GM13976 (cell line): Measurements from ENCODE around the gene NUDCD2.
"Not testable (repeated sequence)": the region's sequence is repeated elsewhere in the genome, so short reads cannot be mapped to it uniquely, and the experiment has no call there.

ENCODE experiments used
- DNase-seq: peaks from one replicate; pipeline ENCODE4 v3.0.0; 2012; ENCODE audit warnings: low spot score
- in situ Hi-C: fragments of 300-500 bp; cut with MboI; formaldehyde crosslinking; loops from one replicate; pipeline ENCODE4 v1.12.0; 2022; ENCODE audit warnings: low sequenced_read_pairs, mixed read lengths, inconsistent platforms; ENCODE audit not compliant: unreplicated experiment
- TF ChIP-seq, protein P1 (sequence below): IDR thresholded peaks from 2 replicates; pipeline ENCODE4 v1.5.1; 2012; ENCODE audit warnings: borderline replicate concordance, mild to moderate bottlenecking; ENCODE audit not compliant: insufficient read depth; ENCODE audit errors: extremely low read depth, missing control alignments, control extremely low read depth

NUDCD2 gene

DNA sequence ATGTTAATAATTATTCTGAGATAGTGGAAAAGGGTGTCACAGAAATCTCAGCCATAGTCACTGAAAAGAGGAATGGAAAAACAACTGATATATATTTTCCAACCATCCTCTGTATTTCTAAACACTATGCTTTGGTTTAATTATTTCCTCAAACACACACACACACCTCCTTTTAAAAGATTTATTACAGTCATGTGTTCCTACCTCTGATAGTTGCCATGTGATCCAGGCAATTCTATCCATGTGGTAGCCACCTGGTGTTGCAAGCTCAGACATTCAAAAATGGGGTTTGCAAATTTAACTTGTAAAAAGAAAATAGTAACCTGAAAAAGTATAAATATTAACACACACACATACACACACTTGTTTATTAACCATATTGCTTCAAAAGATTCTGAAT is 62.5 kb downstream of the NUDCD2 start:
- DNase-seq: no peak
- in situ Hi-C loops: no loop called here
- TF ChIP-seq, protein P1, sequence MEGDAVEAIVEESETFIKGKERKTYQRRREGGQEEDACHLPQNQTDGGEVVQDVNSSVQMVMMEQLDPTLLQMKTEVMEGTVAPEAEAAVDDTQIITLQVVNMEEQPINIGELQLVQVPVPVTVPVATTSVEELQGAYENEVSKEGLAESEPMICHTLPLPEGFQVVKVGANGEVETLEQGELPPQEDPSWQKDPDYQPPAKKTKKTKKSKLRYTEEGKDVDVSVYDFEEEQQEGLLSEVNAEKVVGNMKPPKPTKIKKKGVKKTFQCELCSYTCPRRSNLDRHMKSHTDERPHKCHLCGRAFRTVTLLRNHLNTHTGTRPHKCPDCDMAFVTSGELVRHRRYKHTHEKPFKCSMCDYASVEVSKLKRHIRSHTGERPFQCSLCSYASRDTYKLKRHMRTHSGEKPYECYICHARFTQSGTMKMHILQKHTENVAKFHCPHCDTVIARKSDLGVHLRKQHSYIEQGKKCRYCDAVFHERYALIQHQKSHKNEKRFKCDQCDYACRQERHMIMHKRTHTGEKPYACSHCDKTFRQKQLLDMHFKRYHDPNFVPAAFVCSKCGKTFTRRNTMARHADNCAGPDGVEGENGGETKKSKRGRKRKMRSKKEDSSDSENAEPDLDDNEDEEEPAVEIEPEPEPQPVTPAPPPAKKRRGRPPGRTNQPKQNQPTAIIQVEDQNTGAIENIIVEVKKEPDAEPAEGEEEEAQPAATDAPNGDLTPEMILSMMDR: no peak

- in situ Hi-C loops, DNase-seq: not testable (repeated sequence)
Measured at GRCh38 chr5:163396818-163397340, 63.0 kb downstream of the NUDCD2 start.
